T follicular helper cell (primary cell): ENCODE results near the gene ALDH8A1.

Experiments used
- DNase-seq: peaks from one replicate; pipeline ENCODE4 v3.0.0-alpha.2; 2020; ENCODE audit warnings: low read depth

Gene ALDH8A1

GRCh38 chr6:134870677-134871498 is 79.0 kb downstream of the ALDH8A1 start:
- no peak for DNase-seq

GRCh38 chr6:134868812-134869211 is 81.1 kb downstream of the ALDH8A1 start:
- DNase-seq, result no peak
